OCI-LY7 (cell line): ENCODE results near the gene EIPR1. TPM values are rescaled to one million over a fixed set of nuclear protein-coding genes. Genes with fewer than 3 reads are reported as not detected.

Source experiments
- BruUV-seq: library from RNA; stranded (reverse); fragments of 400-500 nt; replicated peaks from 2 replicates; lab custom pipeline; 2021; lab: Mats Ljungman, UMichigan
- CTCF ChIA-PET: fragments of 300-600 bp; sonication (Branson Sonifier 250); formaldehyde crosslinking; loops from one replicate; lab custom pipeline; 2022; ENCODE audit warnings: antibody characterized with exemption; ENCODE audit not compliant: unreplicated experiment; lab: Charles Lee
- POLR2A ChIA-PET: fragments of 300-600 bp; sonication (Branson Sonifier 250); formaldehyde crosslinking; loops from one replicate; lab custom pipeline; 2022; ENCODE audit warnings: antibody characterized with exemption; lab: Charles Lee
- DNase-seq: peaks from one replicate; pipeline ENCODE4 v3.0.0-alpha.2; 2015; ENCODE audit warnings: low spot score
- H2AFZ ChIP-seq: fragments of 200-600 bp; sonication (generic), shearing (Covaris generic); 2 replicates; pipeline ENCODE4 v1.6.1; 2014; ENCODE audit warnings: mild to moderate bottlenecking, antibody characterized with exemption, low read length, moderate library complexity
- H3K27ac ChIP-seq: fragments of 200-600 bp; sonication (generic); 2 replicates; pipeline ENCODE4 v1.5.1; 2014; ENCODE audit warnings: mixed run types, low read depth, mild to moderate bottlenecking, moderate library complexity, low read length, inconsistent platforms; ENCODE audit not compliant: poor library complexity, severe bottlenecking
- H3K36me3 ChIP-seq: fragments of 200-600 bp; sonication (generic); 2 replicates; pipeline ENCODE4 v1.6.1; 2014; ENCODE audit warnings: mild to moderate bottlenecking, antibody characterized with exemption, low read length, moderate library complexity, mixed read lengths; ENCODE audit not compliant: insufficient read depth
- H3K4me1 ChIP-seq: fragments of 200-600 bp; sonication (generic); 2 replicates; pipeline ENCODE4 v1.5.1; 2014; ENCODE audit warnings: mild to moderate bottlenecking, low read length; ENCODE audit not compliant: insufficient read depth, poor library complexity, severe bottlenecking
- H3K4me2 ChIP-seq: fragments of 200-600 bp; sonication (generic); 2 replicates; pipeline ENCODE4 v1.6.1; 2014; ENCODE audit warnings: mild to moderate bottlenecking, low read length
- H3K4me3 ChIP-seq: fragments of 200-600 bp; sonication (generic); 2 replicates; pipeline ENCODE4 v1.5.1; 2014; ENCODE audit warnings: mild to moderate bottlenecking, low read depth, low read length; ENCODE audit not compliant: poor library complexity, severe bottlenecking
- H3K79me2 ChIP-seq: fragments of 200-600 bp; sonication (generic); 2 replicates; pipeline ENCODE4 v1.6.1; 2016; ENCODE audit warnings: low read depth, mild to moderate bottlenecking, low read length, moderate library complexity, mixed read lengths; ENCODE audit not compliant: insufficient read depth
- H3K9me2 ChIP-seq: fragments of 200-600 bp; sonication (generic); 2 replicates; pipeline ENCODE4 v1.6.1; 2016; ENCODE audit warnings: mild to moderate bottlenecking, low read length, mixed read lengths; ENCODE audit not compliant: insufficient read depth
- H3K9me3 ChIP-seq: fragments of 200-600 bp; sonication (generic); 2 replicates; pipeline ENCODE4 v1.6.1; 2014; ENCODE audit warnings: mild to moderate bottlenecking, mixed run types, low read length, mixed read lengths
- H4K20me1 ChIP-seq: fragments of 200-600 bp; sonication (generic); 2 replicates; pipeline ENCODE4 v1.6.1; 2014; ENCODE audit warnings: mild to moderate bottlenecking, antibody characterized with exemption, low read length, moderate library complexity, mixed read lengths; ENCODE audit not compliant: insufficient read depth
- CTCF ChIP-seq: fragments of 200-600 bp; sonication (generic); conservative IDR thresholded peaks from 2 replicates; pipeline ENCODE4 v1.5.1; 2014; ENCODE audit warnings: mild to moderate bottlenecking, antibody characterized with exemption, low read length, moderate library complexity, mixed read lengths
- EZH2phosphoT487 ChIP-seq: fragments of 200-600 bp; sonication (generic); IDR thresholded peaks from 2 replicates; pipeline ENCODE4 v1.6.1; 2018; ENCODE audit warnings: low read depth, borderline replicate concordance, mild to moderate bottlenecking, mixed run types, antibody characterized with exemption, low read length, moderate library complexity, mixed read lengths
- intact Hi-C: fragments of 100-400 bp; cut with micrococcal nuclease; formaldehyde crosslinking; loops from one replicate; pipeline ENCODE4 v1.10.0; 2022; ENCODE audit not compliant: unreplicated experiment
- total RNA-seq, 2 experiments: library from RNA; depleted of rRNA in 1 of 2; stranded (reverse); fragments of >200 nt in 1 of 2; shearing (Covaris generic) in 1 of 2; gene quantifications; 2 replicates each; pipeline ENCODE4 v1.2.3, GENCODE V29; 2014 to 2022

The EIPR1 gene
- total RNA-seq, 2 experiments from 2014 or later = 60.5 to 61.7 TPM

- Histone ChIP-seq H3K9me2 (no peaks in the 10 kb centered on the region), H4K20me1 (no peaks in the 10 kb centered on the region), H3K36me3 (peaks cover 65% of the 10 kb centered on the region), H3K27ac (no peak overlapping the region), H2AFZ (no peak overlapping the region), H3K4me2 (no peak overlapping the region), H3K4me1 (no peaks in the 10 kb centered on the region), H3K4me3 (no peak overlapping the region), H3K79me2 (peaks cover 13% of the 10 kb centered on the region; the same call in 1 of the 2 replicates), H3K9me3 (no peaks in the 10 kb centered on the region)
- intact Hi-C loops = no loop called here
- no peak for DNase-seq
- no peak for TF ChIP-seq EZH2phosphoT487
- TF ChIP-seq CTCF = no peak
- ChIA-PET CTCF (no interaction called here), POLR2A (interaction anchor here (0.6 to 2.9 kb wide), 3 partner anchors 8 to 19 kb away, joined by 3 to 15 read pairs (median 4); partner anchors contain the start of gene EIPR1)
- no TSS peak for BruUV-seq
Measured at GRCh38 chr2:3387011-3387410, 9.4 kb upstream of the EIPR1 start.

- Histone ChIP-seq H3K4me1 (no peaks in the 10 kb centered on the region), H2AFZ (no peak overlapping the region), H4K20me1 (no peaks in the 10 kb centered on the region), H3K9me2 (no peaks in the 10 kb centered on the region), H3K36me3 (peaks cover 65% of the 10 kb centered on the region), H3K9me3 (no peaks in the 10 kb centered on the region), H3K27ac (no peak overlapping the region), H3K4me3 (no peak overlapping the region), H3K4me2 (no peak overlapping the region), H3K79me2 (peaks cover 17% of the 10 kb centered on the region)
- TF ChIP-seq EZH2phosphoT487 = no peak
- TF ChIP-seq CTCF = no peak
- ChIA-PET CTCF (no interaction called here), POLR2A (interaction anchor here (0.6 to 2.9 kb wide), 5 partner anchors 8 to 262 kb away, joined by 3 to 15 read pairs (median 4); partner anchors contain the start of gene EIPR1)
- intact Hi-C loops = no loop called here
- no TSS peak for BruUV-seq
- no peak for DNase-seq
Measured at GRCh38 chr2:3386448-3386958, 8.9 kb upstream of the EIPR1 start.
